ENCODE data around the gene PDSS1.
"Not testable (repeated sequence)": the region's sequence is repeated elsewhere in the genome, so short reads cannot be mapped to it uniquely, and the experiment has no call there.

Gene PDSS1

GRCh38 chr10:26738301-26738911 lies 40.9 kb downstream of the PDSS1 start:
- DNase-seq (ENCODE audit: low spot score) = no peak

GRCh38 chr10:26739071-26739631 lies 41.6 kb downstream of the PDSS1 start:
- DNase-seq (ENCODE audit: low spot score) = no peak

GRCh38 chr10:26741368-26741767 lies 43.9 kb downstream of the PDSS1 start:
- DNase-seq (ENCODE audit: low spot score) = no peak

- no peak for DNase-seq (ENCODE audit: low spot score)
Observed at GRCh38 chr10:26743091-26743490, 45.6 kb downstream of the PDSS1 start.

- no peak for DNase-seq (ENCODE audit: low spot score)
Observed at GRCh38 chr10:26743841-26744240, 46.3 kb downstream of the PDSS1 start.

GRCh38 chr10:26746061-26746460 lies 48.6 kb downstream of the PDSS1 start:
- DNase-seq (ENCODE audit: low spot score) = no peak

- no peak for DNase-seq (ENCODE audit: low spot score)
Observed at GRCh38 chr10:26755443-26755903, 58.0 kb downstream of the PDSS1 start.

- no peak for DNase-seq (ENCODE audit: low spot score)
Observed at GRCh38 chr10:26759008-26759407, 61.5 kb downstream of the PDSS1 start.

GRCh38 chr10:26765549-26765948 lies 68.0 kb downstream of the PDSS1 start:
- DNase-seq (ENCODE audit: low spot score) = no peak

- DNase-seq (ENCODE audit: low spot score) = no peak
Observed at GRCh38 chr10:26770069-26770468, 72.6 kb downstream of the PDSS1 start.

GRCh38 chr10:26773633-26774032 lies 76.1 kb downstream of the PDSS1 start:
- no peak for DNase-seq (ENCODE audit: low spot score)

GRCh38 chr10:26776258-26776657 lies 78.8 kb downstream of the PDSS1 start:
- no peak for DNase-seq (ENCODE audit: low spot score)

GRCh38 chr10:26777686-26778085 lies 80.2 kb downstream of the PDSS1 start:
- DNase-seq (ENCODE audit: low spot score) = no peak

- DNase-seq (ENCODE audit: low spot score) = peak; percentile 19
Observed at GRCh38 chr10:26779176-26779860, 81.8 kb downstream of the PDSS1 start.

GRCh38 chr10:26780106-26780792 lies 82.7 kb downstream of the PDSS1 start:
- DNase-seq (ENCODE audit: low spot score) = no peak

GRCh38 chr10:26780793-26781601 lies 83.5 kb downstream of the PDSS1 start:
- peak; percentile 26 for DNase-seq (ENCODE audit: low spot score)

GRCh38 chr10:26781797-26782196 lies 84.3 kb downstream of the PDSS1 start:
- no peak for DNase-seq (ENCODE audit: low spot score)

GRCh38 chr10:26787362-26787761 lies 89.9 kb downstream of the PDSS1 start:
- no peak for DNase-seq (ENCODE audit: low spot score)

- DNase-seq (ENCODE audit: low spot score) = not testable (repeated sequence)
Observed at GRCh38 chr10:26789779-26790178, 92.3 kb downstream of the PDSS1 start.

- DNase-seq (ENCODE audit: low spot score) = no peak
Observed at GRCh38 chr10:26790221-26790995, 92.9 kb downstream of the PDSS1 start.

All from pons (tissue), 1 donor.